SK-N-SH treated with all-trans-retinoic acid at 6 μM for 48 hours (cell line): ENCODE data around the gene BMPR1B.

ENCODE experiments used
- GLIS3 ChIP-seq: fragments of 250-450 bp; sonication (Bioruptor Pico); IDR thresholded peaks from 2 replicates; pipeline ENCODE4 v1.5.0; 2020; ENCODE audit warnings: mild to moderate bottlenecking, moderate library complexity
- OSR1 ChIP-seq: fragments of 250-450 bp; sonication (Bioruptor Pico); IDR thresholded peaks from 2 replicates; pipeline ENCODE4 v1.8.0; 2022; ENCODE audit warnings: moderate library complexity, mild to moderate bottlenecking, inconsistent platforms
- POU6F1 ChIP-seq: fragments of 250-450 bp; sonication (Bioruptor Pico); IDR thresholded peaks from 2 replicates; pipeline ENCODE4 v1.8.0; 2021; ENCODE audit warnings: low read depth, mild to moderate bottlenecking, moderate library complexity, borderline replicate concordance
- PPARA ChIP-seq: fragments of 250-450 bp; sonication (Bioruptor Pico); IDR thresholded peaks from 2 replicates; pipeline ENCODE4 v1.5.0; 2020; ENCODE audit warnings: mild to moderate bottlenecking, borderline replicate concordance
- TCF4 ChIP-seq: fragments of 250-450 bp; sonication (Bioruptor Pico); IDR thresholded peaks from 2 replicates; pipeline ENCODE4 v1.8.0; 2021; ENCODE audit warnings: mild to moderate bottlenecking, moderate library complexity, borderline replicate concordance
- TOX ChIP-seq: fragments of 250-450 bp; sonication (Bioruptor Pico); IDR thresholded peaks from 2 replicates; pipeline ENCODE4 v1.8.0; 2021; ENCODE audit warnings: mild to moderate bottlenecking, moderate library complexity, borderline replicate concordance
- ZC3H10 ChIP-seq: fragments of 250-450 bp; sonication (Bioruptor Pico); IDR thresholded peaks from 2 replicates; pipeline ENCODE4 v1.5.1; 2021; ENCODE audit warnings: mild to moderate bottlenecking, moderate library complexity
- ZFP3 ChIP-seq: fragments of 250-450 bp; sonication (Bioruptor Pico); IDR thresholded peaks from 2 replicates; pipeline ENCODE4 v1.5.0; 2020; ENCODE audit warnings: mild to moderate bottlenecking, moderate library complexity
- ZNF565 ChIP-seq: fragments of 450-650 bp; formaldehyde crosslinking; conservative IDR thresholded peaks from 2 replicates; pipeline ENCODE4 v1.5.0; 2020; ENCODE audit warnings: low read depth, mild to moderate bottlenecking, moderate library complexity
- TF ChIP-seq, protein P1 (sequence below): fragments of 250-450 bp; sonication (Bioruptor Pico); IDR thresholded peaks from 2 replicates; pipeline ENCODE4 v1.8.0; 2020; ENCODE audit warnings: mild to moderate bottlenecking, moderate library complexity, borderline replicate concordance
- TF ChIP-seq, protein P2 (sequence below): fragments of 250-450 bp; sonication (Bioruptor Pico); IDR thresholded peaks from 2 replicates; pipeline ENCODE4 v1.5.1; 2021; ENCODE audit warnings: mild to moderate bottlenecking, moderate library complexity

- TF ChIP-seq GLIS3 (no peak), ZFP3 (CRISPR knock-in tag) (no peak), PPARA (CRISPR knock-in tag) (no peak), ZC3H10 (no peak), TOX (no peak), ZNF565 (no peak), OSR1 (CRISPR knock-in tag) (no peak), TCF4 (no peak), POU6F1 (no peak)
- TF ChIP-seq, protein P1, sequence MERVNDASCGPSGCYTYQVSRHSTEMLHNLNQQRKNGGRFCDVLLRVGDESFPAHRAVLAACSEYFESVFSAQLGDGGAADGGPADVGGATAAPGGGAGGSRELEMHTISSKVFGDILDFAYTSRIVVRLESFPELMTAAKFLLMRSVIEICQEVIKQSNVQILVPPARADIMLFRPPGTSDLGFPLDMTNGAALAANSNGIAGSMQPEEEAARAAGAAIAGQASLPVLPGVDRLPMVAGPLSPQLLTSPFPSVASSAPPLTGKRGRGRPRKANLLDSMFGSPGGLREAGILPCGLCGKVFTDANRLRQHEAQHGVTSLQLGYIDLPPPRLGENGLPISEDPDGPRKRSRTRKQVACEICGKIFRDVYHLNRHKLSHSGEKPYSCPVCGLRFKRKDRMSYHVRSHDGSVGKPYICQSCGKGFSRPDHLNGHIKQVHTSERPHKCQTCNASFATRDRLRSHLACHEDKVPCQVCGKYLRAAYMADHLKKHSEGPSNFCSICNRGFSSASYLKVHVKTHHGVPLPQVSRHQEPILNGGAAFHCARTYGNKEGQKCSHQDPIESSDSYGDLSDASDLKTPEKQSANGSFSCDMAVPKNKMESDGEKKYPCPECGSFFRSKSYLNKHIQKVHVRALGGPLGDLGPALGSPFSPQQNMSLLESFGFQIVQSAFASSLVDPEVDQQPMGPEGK (CRISPR knock-in tag) = no peak
- TF ChIP-seq, protein P2, sequence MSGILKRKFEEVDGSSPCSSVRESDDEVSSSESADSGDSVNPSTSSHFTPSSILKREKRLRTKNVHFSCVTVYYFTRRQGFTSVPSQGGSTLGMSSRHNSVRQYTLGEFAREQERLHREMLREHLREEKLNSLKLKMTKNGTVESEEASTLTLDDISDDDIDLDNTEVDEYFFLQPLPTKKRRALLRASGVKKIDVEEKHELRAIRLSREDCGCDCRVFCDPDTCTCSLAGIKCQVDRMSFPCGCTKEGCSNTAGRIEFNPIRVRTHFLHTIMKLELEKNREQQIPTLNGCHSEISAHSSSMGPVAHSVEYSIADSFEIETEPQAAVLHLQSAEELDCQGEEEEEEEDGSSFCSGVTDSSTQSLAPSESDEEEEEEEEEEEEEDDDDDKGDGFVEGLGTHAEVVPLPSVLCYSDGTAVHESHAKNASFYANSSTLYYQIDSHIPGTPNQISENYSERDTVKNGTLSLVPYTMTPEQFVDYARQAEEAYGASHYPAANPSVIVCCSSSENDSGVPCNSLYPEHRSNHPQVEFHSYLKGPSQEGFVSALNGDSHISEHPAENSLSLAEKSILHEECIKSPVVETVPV (CRISPR knock-in tag) = no peak
These were observed 94.9 kb downstream of the BMPR1B start for GRCh38 chr4:94852616-94853015.
